Thoracic aorta (tissue), 2 donors: ENCODE measurements around the gene TMA7. TPM values are rescaled to one million over a fixed set of nuclear protein-coding genes. Genes with fewer than 3 reads are reported as not detected.

Experiments used
- ATAC-seq: fragments of 150-250 bp; one replicate; pipeline ENCODE4 v1.8.0; 2017; ENCODE audit warnings: low read depth; ENCODE audit not compliant: insufficient number of reproducible peaks, low FRiP score
- DNase-seq: peaks from one replicate; pipeline ENCODE4 v3.0.0-alpha.2; 2020; ENCODE audit warnings: low spot score
- H3K27ac ChIP-seq, 2 donors: fragments of 200-600 bp; sonication (generic); 1 replicate in 1 of 2; 2 replicates in 1 of 2; pipeline ENCODE4 v1.5.1; 2016; ENCODE audit warnings: mild to moderate bottlenecking in 2 of 2, moderate library complexity in 2 of 2
- H3K27me3 ChIP-seq: fragments of 200-600 bp; sonication (generic); replicated peaks from 2 replicates; pipeline ENCODE4 v1.6.0; 2016; ENCODE audit warnings: mild to moderate bottlenecking; ENCODE audit not compliant: insufficient read depth
- H3K36me3 ChIP-seq: fragments of 200-600 bp; sonication (generic); one replicate; pipeline ENCODE4 v1.5.1; 2016
- H3K4me1 ChIP-seq, 2 donors: fragments of 200-600 bp; sonication (generic); 1 replicate in 1 of 2; 2 replicates in 1 of 2; pipeline versions ENCODE4 v1.5.1 to v1.6.0; 2016; ENCODE audit warnings: low read depth in 2 of 2, mild to moderate bottlenecking in 1 of 2; ENCODE audit not compliant: control insufficient read depth in 1 of 2
- H3K4me3 ChIP-seq: fragments of 200-600 bp; sonication (generic); 2 replicates; pipeline ENCODE4 v1.5.1; 2016; ENCODE audit warnings: mild to moderate bottlenecking
- H3K9me3 ChIP-seq: fragments of 200-600 bp; sonication (generic); 2 replicates; pipeline ENCODE4 v1.5.1; 2016
- CTCF ChIP-seq: fragments of 200-600 bp; sonication (generic); IDR thresholded peaks from one replicate; pipeline ENCODE4 v1.5.1; 2019; ENCODE audit warnings: antibody characterized with exemption
- total RNA-seq, 2 donors: library from RNA; depleted of rRNA; stranded (reverse); fragments of >200 nt; gene quantifications; one replicate each; pipeline versions ENCODE4 v1.1.0 to v1.2.3, GENCODE V29; 2016

The TMA7 gene
- total RNA-seq, 2 donors from 2014 or later = 112 to 164 TPM

- no peaks in the 10 kb centered on the region for H3K9me3 ChIP-seq
- DNase-seq = no peak
- H3K36me3 ChIP-seq = peaks cover 5% of the 10 kb centered on the region
- TF ChIP-seq CTCF = no peak
- H3K4me1 ChIP-seq = peaks cover 40 to 77% of the 10 kb centered on the region in 2 donors
- H3K27ac ChIP-seq = peak overlapping the region; percentile 93 to 96
- no peak for ATAC-seq
- no peaks in the 10 kb centered on the region for H3K27me3 ChIP-seq
- peak overlapping the region; percentile 88 for H3K4me3 ChIP-seq
These were observed 13.0 kb upstream of the TMA7 start for GRCh38 chr3:48426944-48427629.

- Histone ChIP-seq H3K9me3 (no peaks in the 10 kb centered on the region), H3K36me3 (peaks cover under 1% of the 10 kb centered on the region), H3K4me1 (peaks cover 40 to 72% of the 10 kb centered on the region in 2 donors), H3K27me3 (no peaks in the 10 kb centered on the region), H3K4me3 (peak overlapping the region; percentile 88), H3K27ac (peak overlapping the region; percentile 93 to 96)
- ATAC-seq (no peak), DNase-seq (no peak)
- TF ChIP-seq CTCF = no peak
These were observed 12.5 kb upstream of the TMA7 start for GRCh38 chr3:48427630-48427962.

DNA sequence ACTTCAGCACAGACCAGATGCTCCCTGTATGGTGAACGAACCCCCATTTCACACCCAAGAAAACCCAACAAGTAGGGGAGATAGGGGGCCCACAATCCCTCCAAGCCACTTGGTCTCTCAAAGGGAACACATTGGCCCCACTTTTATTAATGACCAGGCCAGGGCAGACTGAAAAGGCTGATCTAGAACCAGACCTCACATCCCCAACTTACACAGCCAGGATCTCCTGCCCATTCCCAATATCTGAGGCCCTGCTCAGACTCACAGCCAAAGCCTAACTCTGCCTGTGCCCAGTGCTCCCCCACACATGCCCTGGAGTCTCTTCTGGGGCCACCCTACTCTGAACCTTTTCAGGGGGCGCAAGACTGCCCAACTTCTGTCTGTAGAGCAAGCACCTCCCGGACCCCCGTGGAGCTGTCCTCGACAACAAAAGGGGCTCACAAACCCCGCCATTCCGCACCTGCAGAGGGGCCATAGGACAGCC is 11.9 kb upstream of the TMA7 start:
- no peak for ATAC-seq
- H3K4me3 ChIP-seq = peak overlapping the region; percentile 88
- H3K4me1 ChIP-seq = peaks cover 40 to 66% of the 10 kb centered on the region in 2 donors
- no peak for DNase-seq
- H3K27me3 ChIP-seq = no peaks in the 10 kb centered on the region
- no peak for TF ChIP-seq CTCF
- H3K27ac ChIP-seq = peak overlapping the region; percentile 93 to 96
- no peaks in the 10 kb centered on the region for H3K9me3 ChIP-seq
- no peaks in the 10 kb centered on the region for H3K36me3 ChIP-seq

- Histone ChIP-seq H3K9me3 (no peaks in the 10 kb centered on the region), H3K27ac (peak overlapping the region; percentile 93 to 96), H3K4me1 (peaks cover 36 to 60% of the 10 kb centered on the region in 2 donors), H3K4me3 (peak overlapping the region; percentile 88), H3K27me3 (no peaks in the 10 kb centered on the region), H3K36me3 (no peaks in the 10 kb centered on the region)
- DNase-seq (no peak), ATAC-seq (no peak)
- no peak for TF ChIP-seq CTCF
These were observed 11.3 kb upstream of the TMA7 start for GRCh38 chr3:48428572-48429316.

DNA sequence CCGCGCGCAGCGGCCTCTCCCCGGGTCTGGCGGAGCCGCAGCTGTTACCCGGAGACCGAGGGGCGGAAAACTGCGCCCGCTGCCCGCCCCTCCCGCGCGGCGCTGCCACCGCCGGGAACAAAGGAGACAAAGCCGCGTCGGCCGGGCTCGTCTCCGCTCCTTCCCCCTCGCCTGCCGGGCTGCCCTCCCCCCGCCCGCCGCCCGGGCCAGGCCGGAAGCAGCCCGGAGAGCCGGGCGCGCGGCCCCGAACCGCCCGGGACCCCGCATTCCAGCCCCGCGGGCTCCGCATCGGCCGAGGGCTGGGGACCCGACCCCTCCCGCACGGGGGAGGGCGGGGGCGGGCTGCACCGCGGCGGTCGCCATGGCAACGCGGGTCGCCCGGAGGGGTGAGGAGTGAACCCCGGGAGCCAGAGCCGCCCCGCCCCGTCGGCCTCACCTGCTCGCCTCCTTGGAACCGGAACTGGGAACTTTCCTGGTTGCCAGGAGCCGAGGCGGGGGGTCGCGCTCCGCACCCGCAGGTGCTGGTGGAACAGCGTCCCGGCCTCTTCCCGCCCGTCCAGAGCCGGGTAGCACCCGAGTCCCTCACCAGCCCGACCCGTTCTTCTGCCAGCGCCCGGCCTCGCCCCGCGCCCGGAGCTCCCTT is 10.6 kb upstream of the TMA7 start:
- H3K27me3 ChIP-seq = no peaks in the 10 kb centered on the region
- H3K27ac ChIP-seq = peak overlapping the region; percentile 93 to 96
- peaks cover 36 to 53% of the 10 kb centered on the region in 2 donors for H3K4me1 ChIP-seq
- DNase-seq (no peak), ATAC-seq (no peak)
- H3K4me3 ChIP-seq = peak overlapping the region; percentile 88
- TF ChIP-seq CTCF = no peak
- no peaks in the 10 kb centered on the region for H3K9me3 ChIP-seq
- no peaks in the 10 kb centered on the region for H3K36me3 ChIP-seq
